ENCODE data around the gene SH3RF2. TPM values are rescaled to one million over a fixed set of nuclear protein-coding genes. Genes with fewer than 3 reads are reported as not detected.

The SH3RF2 gene
- total and polyA plus RNA-seq, 2 donors (not counting 1 experiment from before 2014, with no cell fraction given): 0.53 to 1.2 TPM

DNA sequence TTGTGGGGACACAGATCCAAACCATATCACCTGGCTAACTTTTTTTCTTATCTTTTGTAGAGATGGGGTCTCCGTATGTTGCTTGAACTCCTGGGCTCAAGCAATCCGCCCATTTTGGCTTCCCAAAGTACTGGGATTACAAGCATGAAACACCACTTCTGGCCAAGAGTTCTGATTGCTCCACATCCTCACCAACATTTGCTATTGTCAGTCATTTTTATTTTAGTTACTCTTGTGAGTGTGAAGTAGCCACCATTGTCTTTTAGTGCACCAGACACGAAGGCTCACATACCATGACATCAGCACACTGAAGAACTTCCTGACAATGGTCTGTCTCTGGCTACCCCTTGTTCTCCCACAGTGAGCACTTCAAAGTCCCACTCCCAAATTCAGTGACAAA, 151.7 kb downstream of the SH3RF2 start:
- H4K20me1 ChIP-seq (ENCODE audit: control insufficient read depth, extremely low read depth, insufficient read depth, low read length): no peaks in the 10 kb centered on the region
- H3K9ac ChIP-seq (ENCODE audit: insufficient read depth, low read length): no peak overlapping the region
- H3K27ac ChIP-seq (ENCODE audit: insufficient read depth, low read length): no peak overlapping the region
- H3K36me3 ChIP-seq (ENCODE audit: control insufficient read depth, insufficient read depth, low read length): no peaks in the 10 kb centered on the region
- H2AFZ ChIP-seq (ENCODE audit: low read length): no peak overlapping the region
- no peak overlapping the region for H3K4me2 ChIP-seq (ENCODE audit: extremely low read depth, insufficient read depth, low read length)
- TF ChIP-seq EZH2 (IDR thresholded peaks at IDR 0.05; ENCODE audit: low read length, missing control alignments) (no peak), CTCF (conservative IDR thresholded peaks at IDR 0.05 in 1 of 2, IDR thresholded peaks at IDR 0.05 in 1 of 2; ENCODE audit: low read depth in 1 of 2, low read length in 2 of 2) (no peak)
- H3K4me1 ChIP-seq (ENCODE audit: control insufficient read depth, extremely low read depth, insufficient read depth, low read length): no peaks in the 10 kb centered on the region
- H3K9me3 ChIP-seq (ENCODE audit: control insufficient read depth, insufficient read depth, low read depth, low read length): no peaks in the 10 kb centered on the region
- H3K79me2 ChIP-seq (ENCODE audit: control insufficient read depth, insufficient read depth, low read length): no peaks in the 10 kb centered on the region
- H3K4me3 ChIP-seq (replicated peaks in 1 of 4; ENCODE audit: control extremely low read depth in 1 of 4, insufficient read depth in 1 of 4, low read depth in 3 of 4, low read length in 4 of 4): no peak overlapping the region
- no peak for DNase-seq (ENCODE audit: low read depth in 2 of 2)
- no peaks in the 10 kb centered on the region for H3K27me3 ChIP-seq (ENCODE audit: control insufficient read depth, insufficient read depth, low read length)

DNA sequence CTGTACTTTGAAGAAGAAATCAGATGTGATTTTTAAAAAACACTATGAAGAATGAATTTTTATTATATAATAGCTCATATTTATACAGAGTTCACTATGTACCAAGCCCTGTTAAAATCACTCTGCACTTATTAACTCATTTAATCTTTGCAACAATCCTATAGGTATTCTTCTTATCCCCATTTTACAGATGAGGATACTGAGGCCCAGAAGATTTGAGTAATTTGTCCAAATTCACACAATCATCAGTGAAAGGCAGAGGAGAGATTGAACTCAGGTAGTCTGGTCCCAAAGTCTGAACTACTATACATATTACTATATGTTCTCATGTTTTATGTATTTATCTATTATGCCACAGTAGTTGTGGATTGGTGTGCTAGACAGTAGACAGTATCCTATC, 152.9 kb downstream of the SH3RF2 start:
- no peaks in the 10 kb centered on the region for H3K36me3 ChIP-seq (ENCODE audit: control insufficient read depth, insufficient read depth, low read length)
- H3K79me2 ChIP-seq (ENCODE audit: control insufficient read depth, insufficient read depth, low read length): no peaks in the 10 kb centered on the region
- H3K27ac ChIP-seq (ENCODE audit: insufficient read depth, low read length): no peak overlapping the region
- no peaks in the 10 kb centered on the region for H3K4me1 ChIP-seq (ENCODE audit: control insufficient read depth, extremely low read depth, insufficient read depth, low read length)
- no peak overlapping the region for H3K9ac ChIP-seq (ENCODE audit: insufficient read depth, low read length)
- H2AFZ ChIP-seq (ENCODE audit: low read length): no peak overlapping the region
- no peak overlapping the region for H3K4me3 ChIP-seq (replicated peaks in 1 of 4; ENCODE audit: control extremely low read depth in 1 of 4, insufficient read depth in 1 of 4, low read depth in 3 of 4, low read length in 4 of 4)
- no peaks in the 10 kb centered on the region for H3K27me3 ChIP-seq (ENCODE audit: control insufficient read depth, insufficient read depth, low read length)
- TF ChIP-seq EZH2 (IDR thresholded peaks at IDR 0.05; ENCODE audit: low read length, missing control alignments) (no peak), CTCF (conservative IDR thresholded peaks at IDR 0.05 in 1 of 2, IDR thresholded peaks at IDR 0.05 in 1 of 2; ENCODE audit: low read depth in 1 of 2, low read length in 2 of 2) (no peak)
- DNase-seq (ENCODE audit: low read depth in 2 of 2): no peak
- no peak overlapping the region for H3K4me2 ChIP-seq (ENCODE audit: extremely low read depth, insufficient read depth, low read length)
- no peaks in the 10 kb centered on the region for H3K9me3 ChIP-seq (ENCODE audit: control insufficient read depth, insufficient read depth, low read depth, low read length)
- H4K20me1 ChIP-seq (ENCODE audit: control insufficient read depth, extremely low read depth, insufficient read depth, low read length): no peaks in the 10 kb centered on the region

GRCh38 chr5:146091881-146092280, 155.5 kb downstream of the SH3RF2 start:
- Histone ChIP-seq H2AFZ (ENCODE audit: low read length) (no peak overlapping the region), H3K4me2 (ENCODE audit: extremely low read depth, insufficient read depth, low read length) (no peak overlapping the region), H3K36me3 (ENCODE audit: control insufficient read depth, insufficient read depth, low read length) (no peaks in the 10 kb centered on the region), H3K79me2 (ENCODE audit: control insufficient read depth, insufficient read depth, low read length) (no peaks in the 10 kb centered on the region), H3K4me1 (ENCODE audit: control insufficient read depth, extremely low read depth, insufficient read depth, low read length) (no peaks in the 10 kb centered on the region), H3K4me3 (replicated peaks in 1 of 4; ENCODE audit: control extremely low read depth in 1 of 4, insufficient read depth in 1 of 4, low read depth in 3 of 4, low read length in 4 of 4) (no peak overlapping the region), H3K9ac (ENCODE audit: insufficient read depth, low read length) (no peak overlapping the region), H3K9me3 (ENCODE audit: control insufficient read depth, insufficient read depth, low read depth, low read length) (no peaks in the 10 kb centered on the region), H3K27me3 (ENCODE audit: control insufficient read depth, insufficient read depth, low read length) (no peaks in the 10 kb centered on the region), H3K27ac (ENCODE audit: insufficient read depth, low read length) (no peak overlapping the region), H4K20me1 (ENCODE audit: control insufficient read depth, extremely low read depth, insufficient read depth, low read length) (no peaks in the 10 kb centered on the region)
- no peak for TF ChIP-seq CTCF (conservative IDR thresholded peaks at IDR 0.05 in 1 of 2, IDR thresholded peaks at IDR 0.05 in 1 of 2; ENCODE audit: low read depth in 1 of 2, low read length in 2 of 2)
- TF ChIP-seq EZH2 (IDR thresholded peaks at IDR 0.05; ENCODE audit: low read length, missing control alignments): no peak
- peak in 1 of 2 donors; percentile 55 for DNase-seq (ENCODE audit: low read depth in 2 of 2)
